T-helper 1 cell (primary cell): Measurements from ENCODE around the gene KAT2B.
A peak's percentile ranks its signal among the peaks of the same experiment; 100 is the strongest.

ENCODE experiments used
- DNase-seq, 5 donors: peaks; one replicate each; pipeline ENCODE4 v3.0.0-alpha.2; 2012 to 2020

Gene KAT2B

DNA sequence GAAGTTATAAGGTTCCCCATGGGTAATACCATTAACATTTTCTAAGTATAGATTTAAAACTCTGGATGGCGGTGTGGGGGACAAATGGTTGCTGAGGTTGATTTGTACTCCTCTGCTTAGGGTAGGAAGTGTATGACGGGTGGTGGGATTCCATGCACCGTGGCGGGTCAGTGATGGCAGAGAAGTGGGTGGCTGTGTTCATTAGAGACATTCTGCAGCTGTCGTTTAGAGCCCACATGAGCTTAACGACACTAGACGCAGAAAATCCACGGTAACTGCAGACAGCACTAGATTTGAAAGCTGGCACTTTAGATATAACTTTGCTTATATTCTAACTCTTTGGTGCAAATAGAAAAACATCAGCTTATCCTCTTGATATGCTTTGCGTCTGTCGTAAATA is 108.2 kb downstream of the KAT2B start:
- no peak for DNase-seq

DNA sequence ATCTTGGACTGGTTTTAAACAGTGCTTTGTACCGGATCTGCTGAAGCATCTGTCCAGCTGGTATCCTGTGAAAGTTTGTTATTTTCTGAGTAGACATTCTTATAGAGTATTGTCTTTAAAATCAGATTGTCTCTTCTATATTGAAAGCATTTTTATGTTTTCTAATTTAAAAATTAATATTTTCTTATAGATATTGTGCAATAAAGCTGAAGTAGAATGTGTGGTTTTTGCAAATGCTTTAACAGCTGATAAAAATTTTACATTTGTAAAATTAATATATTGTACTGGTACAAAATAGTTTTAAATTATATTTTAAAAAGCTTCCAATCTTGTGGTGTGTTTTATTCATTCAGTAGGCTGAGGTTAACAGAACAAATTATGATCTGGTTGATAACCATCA is 113.8 kb downstream of the KAT2B start:
- no peak for DNase-seq

GRCh38 chr3:20154928-20155327 is 114.7 kb downstream of the KAT2B start:
- DNase-seq, result no peak

- DNase-seq, result peak in 1 of 5 donors; percentile 11
These were observed 120.0 kb downstream of the KAT2B start for GRCh38 chr3:20160230-20160629.

- no peak for DNase-seq
These were observed 121.5 kb downstream of the KAT2B start for GRCh38 chr3:20161714-20162113.

DNA sequence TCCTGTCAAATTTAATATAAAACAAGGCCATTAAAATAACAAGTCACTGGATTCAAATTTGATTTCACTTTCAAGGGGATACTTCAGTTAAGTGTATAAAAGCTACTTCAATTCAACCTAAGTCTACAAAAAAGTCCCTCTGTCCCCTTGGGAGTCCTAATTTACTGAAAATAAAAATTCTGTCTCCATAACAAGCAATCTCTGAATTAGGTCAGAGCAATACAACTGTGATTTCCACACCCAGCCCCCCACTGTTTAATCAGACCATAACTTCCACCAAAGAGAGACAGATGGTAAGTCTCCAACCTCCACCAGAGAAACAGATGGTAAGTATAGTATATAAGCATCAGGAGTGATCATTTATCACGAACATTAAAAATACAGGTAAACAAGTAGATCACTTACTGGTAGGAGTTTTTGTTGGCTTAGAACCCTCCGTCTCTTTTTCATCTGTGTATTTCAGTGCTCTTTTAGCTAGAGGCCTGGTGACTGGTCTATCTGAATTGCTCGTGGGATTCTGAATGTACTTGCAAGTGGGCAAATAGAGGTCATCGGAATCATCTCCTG is 133.7 kb downstream of the KAT2B start:
- no peak for DNase-seq

GRCh38 chr3:20181276-20181675 is 141.0 kb downstream of the KAT2B start:
- DNase-seq, result no peak

DNA sequence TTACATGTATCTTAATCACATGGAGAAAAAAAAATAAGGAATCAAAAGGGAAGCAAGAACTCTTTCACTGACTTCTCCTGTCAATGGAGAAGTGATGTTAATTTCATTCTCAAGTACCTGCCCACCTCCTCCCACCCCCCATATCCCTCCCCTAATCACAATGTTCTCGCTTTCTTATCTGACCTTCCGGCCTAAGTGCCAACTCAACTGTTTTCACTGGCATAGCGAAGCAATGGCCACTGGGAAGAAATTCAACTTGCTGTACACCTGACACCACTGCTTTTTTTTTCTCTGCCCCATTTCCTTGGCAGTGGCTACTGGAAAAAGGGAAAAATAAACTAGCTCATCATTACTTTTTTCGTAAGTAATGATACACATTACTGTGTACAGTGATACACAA is 142.0 kb downstream of the KAT2B start:
- no peak for DNase-seq

DNA sequence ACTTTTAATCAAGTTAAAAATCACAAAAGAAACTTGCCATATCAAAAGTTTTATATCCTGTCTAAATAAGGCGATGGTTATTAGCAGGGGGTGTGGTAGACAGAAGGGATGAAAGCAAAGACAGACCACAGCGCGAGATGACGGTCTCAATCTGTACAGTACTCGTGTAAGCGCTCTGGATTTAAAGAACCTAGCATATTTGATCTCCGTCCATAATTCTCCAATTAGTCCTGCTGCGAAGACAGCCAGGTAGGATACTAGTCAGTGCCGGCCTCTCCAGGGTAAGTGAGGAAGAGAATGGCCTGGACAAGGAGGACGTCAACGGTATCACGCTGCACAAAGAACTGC is 145.1 kb downstream of the KAT2B start:
- DNase-seq, result peak in 1 of 5 donors; percentile 59

- peak; percentile 99 to 100 (median 99) for DNase-seq
These were observed 145.7 kb downstream of the KAT2B start, which contains the start of gene SGO1 for GRCh38 chr3:20185679-20186599. Gene SGO1 (minus strand): TSS chr3:20186206. CDS start chr3:20184027, 2,179 bp downstream.

DNA sequence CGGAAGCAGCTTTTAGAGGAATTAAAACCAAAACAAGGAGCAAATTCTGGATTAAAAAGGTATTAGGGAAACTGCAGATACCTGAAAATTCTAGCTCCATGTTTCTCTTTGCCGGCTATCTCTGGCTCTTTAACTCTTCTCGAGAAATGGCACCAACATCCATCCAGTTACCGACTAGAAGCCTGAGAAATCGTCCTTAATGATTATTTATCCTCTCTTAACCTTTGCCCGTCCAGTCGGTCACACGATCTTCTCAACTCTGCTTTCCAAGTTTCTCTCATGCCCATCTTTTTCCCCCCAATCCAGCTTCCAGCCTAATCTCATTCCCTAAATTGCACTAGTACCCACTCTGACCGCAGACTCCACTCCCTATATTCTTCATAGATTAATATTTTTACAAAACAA is 146.4 kb downstream of the KAT2B start:
- no peak for DNase-seq

GRCh38 chr3:20190991-20191390 is 150.7 kb downstream of the KAT2B start:
- DNase-seq, result no peak

- DNase-seq, result no peak
These were observed 154.7 kb downstream of the KAT2B start for GRCh38 chr3:20194793-20195460.

GRCh38 chr3:20197775-20198174 is 157.5 kb downstream of the KAT2B start:
- no peak for DNase-seq

GRCh38 chr3:20201143-20201542 is 160.9 kb downstream of the KAT2B start:
- DNase-seq, result no peak
